ENCODE results near the gene PI4KB.

The PI4KB gene

GRCh38 chr1:151243683-151244216, 83.5 kb downstream of the PI4KB start:
- TF ChIP-seq, protein P1, sequence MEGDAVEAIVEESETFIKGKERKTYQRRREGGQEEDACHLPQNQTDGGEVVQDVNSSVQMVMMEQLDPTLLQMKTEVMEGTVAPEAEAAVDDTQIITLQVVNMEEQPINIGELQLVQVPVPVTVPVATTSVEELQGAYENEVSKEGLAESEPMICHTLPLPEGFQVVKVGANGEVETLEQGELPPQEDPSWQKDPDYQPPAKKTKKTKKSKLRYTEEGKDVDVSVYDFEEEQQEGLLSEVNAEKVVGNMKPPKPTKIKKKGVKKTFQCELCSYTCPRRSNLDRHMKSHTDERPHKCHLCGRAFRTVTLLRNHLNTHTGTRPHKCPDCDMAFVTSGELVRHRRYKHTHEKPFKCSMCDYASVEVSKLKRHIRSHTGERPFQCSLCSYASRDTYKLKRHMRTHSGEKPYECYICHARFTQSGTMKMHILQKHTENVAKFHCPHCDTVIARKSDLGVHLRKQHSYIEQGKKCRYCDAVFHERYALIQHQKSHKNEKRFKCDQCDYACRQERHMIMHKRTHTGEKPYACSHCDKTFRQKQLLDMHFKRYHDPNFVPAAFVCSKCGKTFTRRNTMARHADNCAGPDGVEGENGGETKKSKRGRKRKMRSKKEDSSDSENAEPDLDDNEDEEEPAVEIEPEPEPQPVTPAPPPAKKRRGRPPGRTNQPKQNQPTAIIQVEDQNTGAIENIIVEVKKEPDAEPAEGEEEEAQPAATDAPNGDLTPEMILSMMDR (IDR thresholded peaks at IDR 0.05), result no peak
- no peak for TF ChIP-seq ZFX (IDR thresholded peaks at IDR 0.05; ENCODE audit: borderline replicate concordance)
- H3K27ac ChIP-seq, result no peak overlapping the region

GRCh38 chr1:151242442-151242841, 84.8 kb downstream of the PI4KB start:
- TF ChIP-seq ZFX (IDR thresholded peaks at IDR 0.05; ENCODE audit: borderline replicate concordance), result no peak
- TF ChIP-seq, protein P1 (IDR thresholded peaks at IDR 0.05), result no peak
- H3K27ac ChIP-seq, result no peak overlapping the region

Data from 22Rv1 (cell line).